GM23338 (cell line): ENCODE results near the gene EARS2. TPM values are rescaled to one million over a fixed set of nuclear protein-coding genes. Genes with fewer than 3 reads are reported as not detected.

ENCODE experiments used
- ATAC-seq: fragments of 200-7000 bp; cut with Tn5 transposase; 3 replicates; pipeline ENCODE4 v1.9.1; 2020
- DNase-seq: peaks from one replicate; pipeline ENCODE4 v3.0.0-alpha.2; 2015; ENCODE audit warnings: low spot score
- H2AFZ ChIP-seq: fragments of 200-600 bp; sonication (generic); 2 replicates; pipeline ENCODE4 v1.8.0; 2016; ENCODE audit warnings: antibody characterized with exemption, mild to moderate bottlenecking, moderate library complexity
- H3F3A ChIP-seq: fragments of 200-600 bp; sonication (generic); replicated peaks from 2 replicates; pipeline ENCODE4 v1.8.0; 2017; ENCODE audit warnings: antibody characterized with exemption, mixed run types, low read depth
- H3K27ac ChIP-seq: fragments of 200-600 bp; sonication (generic); 2 replicates; pipeline ENCODE4 v1.6.1; 2016; ENCODE audit warnings: low read depth
- H3K27me3 ChIP-seq: fragments of 200-600 bp; sonication (generic); 2 replicates; pipeline ENCODE4 v1.8.0; 2016; ENCODE audit warnings: mild to moderate bottlenecking, mixed run types, moderate library complexity; ENCODE audit not compliant: insufficient read depth
- H3K36me3 ChIP-seq: fragments of 200-600 bp; sonication (generic); 2 replicates; pipeline ENCODE4 v1.8.0; 2016; ENCODE audit warnings: mild to moderate bottlenecking; ENCODE audit not compliant: insufficient read depth
- H3K4me1 ChIP-seq: fragments of 200-600 bp; sonication (generic); 2 replicates; pipeline ENCODE4 v1.8.0; 2016; ENCODE audit warnings: mild to moderate bottlenecking, moderate library complexity; ENCODE audit not compliant: insufficient read depth
- H3K4me2 ChIP-seq: fragments of 200-600 bp; sonication (generic); 2 replicates; pipeline ENCODE4 v1.7.1; 2017; ENCODE audit warnings: mixed run types
- H3K4me3 ChIP-seq: fragments of 200-600 bp; sonication (generic); 2 replicates; pipeline ENCODE4 v1.6.1; 2016; ENCODE audit warnings: mixed run types
- H3K79me2 ChIP-seq: fragments of 200-600 bp; sonication (generic); replicated peaks from 2 replicates; pipeline ENCODE4 v1.8.0; 2017; ENCODE audit warnings: mild to moderate bottlenecking; ENCODE audit not compliant: insufficient read depth
- H3K9me2 ChIP-seq: fragments of 200-600 bp; sonication (generic); 2 replicates; pipeline ENCODE4 v1.8.0; 2017; ENCODE audit not compliant: insufficient read depth
- H4K20me1 ChIP-seq: fragments of 200-600 bp; sonication (generic); replicated peaks from 2 replicates; pipeline ENCODE4 v1.8.0; 2017; ENCODE audit warnings: mild to moderate bottlenecking; ENCODE audit not compliant: insufficient read depth
- H3K27ac Mint-ChIP-seq: 2 replicates; pipeline ENCODE4 v1.8.0; 2020; ENCODE audit warnings: inconsistent platforms, mild to moderate bottlenecking, moderate library complexity, mixed read lengths
- H3K27me3 Mint-ChIP-seq: 3 replicates; pipeline ENCODE4 v1.8.0; 2022; ENCODE audit warnings: low read depth, mild to moderate bottlenecking, moderate library complexity, mixed read lengths, inconsistent platforms; ENCODE audit not compliant: insufficient read depth, poor library complexity
- H3K36me3 Mint-ChIP-seq: 3 replicates; pipeline ENCODE4 v1.8.0; 2021; ENCODE audit warnings: low read depth, mild to moderate bottlenecking, inconsistent platforms, moderate library complexity, mixed read lengths
- H3K4me1 Mint-ChIP-seq: 3 replicates; pipeline ENCODE4 v1.8.0; 2020; ENCODE audit warnings: mild to moderate bottlenecking, inconsistent platforms, mixed read lengths
- H3K4me3 Mint-ChIP-seq: 3 replicates; pipeline ENCODE4 v1.8.0; 2021; ENCODE audit warnings: moderate library complexity, mild to moderate bottlenecking, inconsistent platforms, mixed read lengths
- H3K9me3 Mint-ChIP-seq: 3 replicates; pipeline ENCODE4 v1.8.0; 2020; ENCODE audit warnings: moderate library complexity, mild to moderate bottlenecking, inconsistent platforms, mixed read lengths
- CREB1 ChIP-seq: fragments of 250-450 bp; sonication (Bioruptor Pico); IDR thresholded peaks from 2 replicates; pipeline ENCODE4 v1.5.0; 2020; ENCODE audit warnings: low read depth, mild to moderate bottlenecking, moderate library complexity
- CTCF ChIP-seq, 2 experiments: fragments of 200-600 bp in 1 of 2; sonication (generic) in 1 of 2; conservative IDR thresholded peaks; 2 replicates each; pipeline versions ENCODE4 v1.5.1 to v1.6.1; 2016 to 2017; ENCODE audit warnings: antibody characterized with exemption in 2 of 2, low read depth in 2 of 2, mild to moderate bottlenecking in 2 of 2, moderate library complexity in 1 of 2
- ETS1 ChIP-seq: IDR thresholded peaks from 2 replicates; pipeline ENCODE4 v1.6.1; 2016; ENCODE audit warnings: antibody characterized with exemption
- EZH2 ChIP-seq: fragments of 200-600 bp; sonication (generic); IDR thresholded peaks from one replicate; pipeline ENCODE4 v1.8.0; 2017; ENCODE audit warnings: antibody characterized with exemption, mild to moderate bottlenecking, low read depth; ENCODE audit not compliant: unreplicated experiment
- EZH2phosphoT487 ChIP-seq: fragments of 200-600 bp; sonication (generic); IDR thresholded peaks from one replicate; pipeline ENCODE4 v1.8.1; 2018; ENCODE audit warnings: antibody characterized with exemption; ENCODE audit not compliant: unreplicated experiment
- JUNB ChIP-seq: IDR thresholded peaks from one replicate; pipeline ENCODE4 v1.6.1; 2016; ENCODE audit warnings: antibody characterized with exemption; ENCODE audit not compliant: unreplicated experiment
- NANOG ChIP-seq: IDR thresholded peaks from 2 replicates; pipeline ENCODE4 v1.6.1; 2016; ENCODE audit warnings: antibody characterized with exemption, borderline replicate concordance
- POLR2AphosphoS5 ChIP-seq: IDR thresholded peaks from 2 replicates; pipeline ENCODE4 v1.6.1; 2016; ENCODE audit warnings: antibody characterized with exemption, low read depth
- REST ChIP-seq: IDR thresholded peaks from one replicate; pipeline ENCODE4 v1.6.1; 2018; ENCODE audit warnings: antibody characterized with exemption; ENCODE audit not compliant: unreplicated experiment
- STAT1 ChIP-seq: IDR thresholded peaks from one replicate; pipeline ENCODE4 v1.6.1; 2016; ENCODE audit warnings: antibody characterized with exemption; ENCODE audit not compliant: unreplicated experiment
- ZNF114 ChIP-seq: fragments of 250-450 bp; sonication (Bioruptor Pico); IDR thresholded peaks from 2 replicates; pipeline ENCODE4 v1.5.0; 2020; ENCODE audit warnings: mild to moderate bottlenecking, moderate library complexity
- ZNF331 ChIP-seq: fragments of 250-450 bp; sonication (Bioruptor Pico); IDR thresholded peaks from 2 replicates; pipeline ENCODE4 v1.5.0; 2020; ENCODE audit warnings: low read depth, mild to moderate bottlenecking, moderate library complexity
- ZNF462 ChIP-seq: fragments of 250-450 bp; sonication (Bioruptor Pico); IDR thresholded peaks from 2 replicates; pipeline ENCODE4 v1.5.0; 2020; ENCODE audit warnings: mild to moderate bottlenecking, moderate library complexity
- polyA plus RNA-seq: library from polyadenylated mRNA; unstranded; fragments of >200 nt; fragmentation: Nextera tagmentation; extraction: Ambion mirVana; gene quantifications from 2 replicates; pipeline ENCODE4 v1.2.1, GENCODE V29; 2016
- total RNA-seq: library from RNA; depleted of rRNA; stranded (reverse); fragments of >200 nt; shearing (Covaris generic); gene quantifications from 2 replicates; pipeline ENCODE4 v1.2.3, GENCODE V29; 2014

EARS2 gene
- total and polyA plus RNA-seq, 2 experiments from 2014 or later: 22.6 to 89.1 TPM

GRCh38 chr16:23491490-23492391 lies 65.4 kb downstream of the EARS2 start:
- Histone ChIP-seq H3K9me2 (no peaks in the 10 kb centered on the region), H3F3A (no peaks in the 10 kb centered on the region), H3K4me2 (peak overlapping the region; percentile 29; the same call in 1 of the 2 replicates), H3K27ac (peak overlapping the region; percentile 75), H3K36me3 (peaks cover 69% of the 10 kb centered on the region), H4K20me1 (peaks cover 26% of the 10 kb centered on the region), H3K4me3 (no peak overlapping the region), H2AFZ (no peak overlapping the region), H3K4me1 (no peaks in the 10 kb centered on the region), H3K79me2 (peaks cover 12% of the 10 kb centered on the region), H3K27me3 (no peaks in the 10 kb centered on the region)
- peaks cover 1% of the 10 kb centered on the region for H3K27me3 Mint-ChIP-seq
- TF ChIP-seq ZNF462 (CRISPR knock-in tag) (no peak), CTCF (conservative IDR thresholded peaks at IDR 0.05; ENCODE audit: low read depth in 2 of 2) (no peak), EZH2phosphoT487 (no peak), CREB1 (CRISPR knock-in tag) (no peak), EZH2 (no peak), ZNF114 (no peak), POLR2AphosphoS5 (no peak), JUNB (no peak), NANOG (no peak), REST (no peak), ETS1 (no peak), STAT1 (no peak), ZNF331 (CRISPR knock-in tag) (no peak)
- H3K4me3 Mint-ChIP-seq: no peak overlapping the region
- H3K27ac Mint-ChIP-seq: peak overlapping the region; percentile 88
- H3K36me3 Mint-ChIP-seq: peaks cover 90% of the 10 kb centered on the region
- H3K4me1 Mint-ChIP-seq: peaks cover 5% of the 10 kb centered on the region; the same call in 1 of the 3 replicates
- DNase-seq (no peak), ATAC-seq (no peak)
- no peaks in the 10 kb centered on the region for H3K9me3 Mint-ChIP-seq
